ENCODE results near the gene ATP8A1. TPM values are rescaled to one million over a fixed set of nuclear protein-coding genes. Genes with fewer than 3 reads are reported as not detected.
A peak's percentile ranks its signal among the peaks of the same experiment; 100 is the strongest.

Gene ATP8A1
- total and polyA plus RNA-seq, 12 donors = 3.4 to 27.9 (median 17.5) TPM

DNA sequence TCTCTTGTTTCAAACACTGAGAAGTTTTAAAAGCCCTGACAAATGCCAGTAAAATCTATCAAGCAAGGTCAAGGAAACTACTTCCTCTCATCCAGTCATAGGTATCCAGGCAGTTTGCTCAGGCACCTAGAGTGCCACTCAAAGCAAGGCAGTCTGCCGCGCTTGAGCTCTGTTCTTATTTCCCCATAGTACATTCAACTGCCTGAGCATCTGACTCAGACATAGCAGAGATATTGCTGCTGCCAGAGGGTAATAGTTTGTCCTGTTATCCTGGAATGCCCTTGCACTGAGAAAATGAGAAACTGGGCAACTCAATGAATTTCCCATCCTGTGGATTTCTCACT is 16.1 kb upstream of the ATP8A1 start:
- H3K4me3 ChIP-seq = no peak overlapping the region
- TF ChIP-seq CTCF (IDR thresholded peaks at IDR 0.05) = no peak
- WGBS, 2 donors = 23 to 29% methylated on average over 2 of the region's 2 CpGs
- ATAC-seq (peak; percentile 82 to 100 (median 95)), DNase-seq (peak; percentile 26 to 33)
- no peaks in the 10 kb centered on the region for H3K27me3 ChIP-seq
- H3K4me1 ChIP-seq = peaks cover 0 to 24% (median 0%) of the 10 kb centered on the region in 9 donors
- intact Hi-C loops (cut with DNase I) = no loop called here
- no peaks in the 10 kb centered on the region for H3K36me3 ChIP-seq
- H3K27ac ChIP-seq = peak overlapping the region in 3 of 10 donors; percentile 11 to 37 (median 34)
- no peaks in the 10 kb centered on the region for H3K9me3 ChIP-seq

GRCh38 chr4:42672359-42673081 is 15.6 kb upstream of the ATP8A1 start:
- ATAC-seq = no peak
- Histone ChIP-seq H3K27ac (peak overlapping the region in 3 of 10 donors; percentile 11 to 37 (median 34)), H3K4me1 (peaks cover 0 to 24% (median 0%) of the 10 kb centered on the region in 9 donors), H3K4me3 (no peak overlapping the region), H3K27me3 (no peaks in the 10 kb centered on the region), H3K36me3 (no peaks in the 10 kb centered on the region), H3K9me3 (no peaks in the 10 kb centered on the region)
- WGBS, 2 donors = 56 to 70% methylated on average over 2 of the region's 2 CpGs
- no peak for TF ChIP-seq CTCF (IDR thresholded peaks at IDR 0.05)
- no peak for DNase-seq
- intact Hi-C loops (cut with DNase I) = no loop called here

DNA sequence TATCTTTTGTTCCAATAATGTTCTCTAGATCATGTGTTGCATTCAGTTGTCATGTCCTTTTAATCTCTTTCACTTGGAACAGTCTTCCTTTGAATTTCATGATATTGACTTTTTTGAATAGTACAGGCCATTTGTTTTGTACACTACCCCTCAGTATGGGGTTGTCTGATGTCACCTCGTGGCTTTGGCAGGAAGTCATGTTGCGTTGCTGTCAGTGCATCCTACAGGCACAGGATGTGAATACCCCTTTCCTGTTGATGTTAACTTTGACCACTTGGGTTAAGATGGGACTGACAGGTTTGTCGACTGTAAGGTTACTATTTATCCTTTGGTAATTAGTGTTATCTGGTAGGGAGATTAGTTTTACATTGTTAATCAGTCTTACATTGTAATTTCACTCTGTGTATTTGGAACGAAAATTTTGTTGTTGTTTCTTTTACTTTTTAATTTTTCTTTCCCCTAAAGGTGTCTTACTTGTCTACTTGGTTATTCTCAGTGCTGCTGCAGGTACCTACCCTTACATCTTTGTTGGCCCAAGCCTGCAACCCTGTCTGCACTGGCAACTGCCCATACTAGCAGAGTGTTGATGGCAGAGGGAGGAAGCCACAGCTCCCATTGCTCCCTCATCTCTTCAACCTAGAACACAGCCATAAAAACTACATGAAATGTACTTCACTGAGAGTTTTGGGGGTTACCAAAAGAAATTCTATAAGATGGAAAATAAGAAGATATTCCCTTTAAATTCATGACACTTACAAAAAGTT is 14.7 kb upstream of the ATP8A1 start:
- intact Hi-C loops (cut with DNase I) = no loop called here
- TF ChIP-seq CTCF (IDR thresholded peaks at IDR 0.05) = no peak
- 38 to 39% methylated on average over 4 of the region's 4 CpGs for WGBS, 2 donors

DNA sequence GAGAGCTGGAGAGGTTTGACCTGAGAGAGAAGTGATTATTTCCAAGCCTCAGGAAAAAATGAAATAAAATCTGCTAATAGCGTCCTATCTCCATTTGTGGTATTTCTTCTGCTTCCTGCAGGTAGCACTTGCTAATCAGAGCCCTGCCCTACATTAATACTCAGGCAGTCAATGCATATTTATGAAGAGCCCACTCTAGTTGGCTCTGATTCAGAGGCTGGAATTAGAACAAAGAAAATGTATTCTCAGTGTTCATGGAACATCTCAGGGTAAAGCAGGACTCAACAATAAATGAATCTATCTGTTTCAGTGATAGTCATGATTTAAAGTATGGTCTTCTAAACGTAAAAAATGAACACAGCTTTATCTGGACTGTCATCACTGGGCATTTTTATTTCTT is 1.4 kb upstream of the ATP8A1 start:
- no peaks in the 10 kb centered on the region for H3K36me3 ChIP-seq
- DNase-seq = no peak
- no peak for TF ChIP-seq CTCF (IDR thresholded peaks at IDR 0.05)
- intact Hi-C loops (cut with DNase I) = loop anchor here in 4 of 10 donors (5.0 kb wide), 4 partner anchors 41 to 86 kb away; no protein-coding TSS in a partner anchor
- ATAC-seq = no peak
- no peaks in the 10 kb centered on the region for H3K27me3 ChIP-seq
- 42% methylated on average over 2 of the region's 2 CpGs for WGBS, 2 donors
- peak overlapping the region in 4 of 10 donors; percentile 88 to 99 (median 93) for H3K4me3 ChIP-seq
- no peaks in the 10 kb centered on the region for H3K9me3 ChIP-seq
- peaks cover 10 to 46% (median 34%) of the 10 kb centered on the region in 9 donors for H3K4me1 ChIP-seq
- H3K27ac ChIP-seq = peak overlapping the region in 9 of 10 donors; percentile 1 to 97 (median 93)

More for the DNA sequence above, 14.7 kb upstream of the ATP8A1 start:
- Histone ChIP-seq H3K27me3 (no peaks in the 10 kb centered on the region), H3K36me3 (no peaks in the 10 kb centered on the region), H3K4me3 (no peak overlapping the region), H3K27ac (peak overlapping the region in 1 of 10 donors; percentile 49), H3K9me3 (no peaks in the 10 kb centered on the region), H3K4me1 (peaks cover 0 to 24% (median 0%) of the 10 kb centered on the region in 9 donors)
- no peak for DNase-seq
- peak in 1 of 8 donors; percentile 18 for ATAC-seq
